GM12865 (cell line): Measurements from ENCODE around the gene EMX2.
"Not testable (repeated sequence)": the region's sequence is repeated elsewhere in the genome, so short reads cannot be mapped to it uniquely, and the experiment has no call there.

ENCODE experiments used
- DNase-seq: peaks from one replicate; pipeline ENCODE4 v3.0.0; 2010; ENCODE audit warnings: low read depth
- H3K4me3 ChIP-seq: 2 replicates; pipeline ENCODE4 v1.5.1; 2011; ENCODE audit warnings: mild to moderate bottlenecking, low read depth, low read length, control low read depth
- TF ChIP-seq, protein P1 (sequence below): IDR thresholded peaks from 2 replicates; pipeline ENCODE4 v1.5.1; 2011; ENCODE audit warnings: low read length, control low read depth, low read depth, inconsistent platforms; ENCODE audit not compliant: insufficient read depth; ENCODE audit errors: missing control alignments

The EMX2 gene

GRCh38 chr10:117574498-117575146 lies 32.1 kb downstream of the EMX2 start:
- no peak for DNase-seq
- TF ChIP-seq, protein P1, sequence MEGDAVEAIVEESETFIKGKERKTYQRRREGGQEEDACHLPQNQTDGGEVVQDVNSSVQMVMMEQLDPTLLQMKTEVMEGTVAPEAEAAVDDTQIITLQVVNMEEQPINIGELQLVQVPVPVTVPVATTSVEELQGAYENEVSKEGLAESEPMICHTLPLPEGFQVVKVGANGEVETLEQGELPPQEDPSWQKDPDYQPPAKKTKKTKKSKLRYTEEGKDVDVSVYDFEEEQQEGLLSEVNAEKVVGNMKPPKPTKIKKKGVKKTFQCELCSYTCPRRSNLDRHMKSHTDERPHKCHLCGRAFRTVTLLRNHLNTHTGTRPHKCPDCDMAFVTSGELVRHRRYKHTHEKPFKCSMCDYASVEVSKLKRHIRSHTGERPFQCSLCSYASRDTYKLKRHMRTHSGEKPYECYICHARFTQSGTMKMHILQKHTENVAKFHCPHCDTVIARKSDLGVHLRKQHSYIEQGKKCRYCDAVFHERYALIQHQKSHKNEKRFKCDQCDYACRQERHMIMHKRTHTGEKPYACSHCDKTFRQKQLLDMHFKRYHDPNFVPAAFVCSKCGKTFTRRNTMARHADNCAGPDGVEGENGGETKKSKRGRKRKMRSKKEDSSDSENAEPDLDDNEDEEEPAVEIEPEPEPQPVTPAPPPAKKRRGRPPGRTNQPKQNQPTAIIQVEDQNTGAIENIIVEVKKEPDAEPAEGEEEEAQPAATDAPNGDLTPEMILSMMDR, result no peak
- no peak overlapping the region for H3K4me3 ChIP-seq

DNA sequence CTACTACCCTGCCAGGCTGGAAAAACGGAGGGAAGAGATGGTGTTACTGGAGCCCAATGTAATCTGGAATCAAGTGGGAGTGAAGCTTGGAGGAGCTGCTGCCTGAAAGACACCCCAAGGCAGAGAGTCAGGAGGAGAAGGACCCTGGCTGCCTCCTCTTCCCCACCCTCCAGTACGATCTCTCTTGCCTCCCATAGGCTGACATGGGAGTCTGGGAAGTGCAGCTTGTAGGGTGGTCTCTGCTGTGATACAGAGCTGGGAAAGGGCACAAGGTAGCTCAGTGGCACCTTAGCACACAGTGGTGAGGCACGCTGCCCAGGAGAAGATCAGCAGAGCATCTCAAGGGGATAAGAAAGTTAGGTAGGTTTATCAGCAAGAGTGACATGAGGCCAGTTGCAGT lies 35.9 kb downstream of the EMX2 start:
- H3K4me3 ChIP-seq, result no peak overlapping the region
- TF ChIP-seq, protein P1, result no peak
- no peak for DNase-seq

- TF ChIP-seq, protein P1, result no peak
- no peak for DNase-seq
- H3K4me3 ChIP-seq, result no peak overlapping the region
Measured at GRCh38 chr10:117578999-117579590, 36.5 kb downstream of the EMX2 start.

DNA sequence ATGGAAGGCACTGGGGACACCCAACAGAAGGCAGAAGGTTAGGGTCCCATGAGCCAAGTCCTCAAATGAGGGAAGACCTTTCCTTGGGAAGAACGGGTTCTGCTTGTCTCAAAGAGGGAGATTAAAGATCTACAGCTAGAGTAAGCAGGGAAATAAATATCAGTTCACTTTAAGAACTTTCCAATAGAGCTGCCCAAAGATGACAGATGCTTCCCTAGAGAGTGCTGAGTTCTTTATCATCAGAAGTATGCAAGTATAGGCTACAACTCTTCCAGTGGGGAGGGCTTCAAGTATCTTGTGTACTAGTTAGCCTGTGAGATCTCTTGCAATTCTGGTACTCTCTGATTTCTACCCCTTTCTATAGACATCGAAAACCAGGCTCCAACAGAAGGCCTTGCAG lies 39.4 kb downstream of the EMX2 start:
- no peak for DNase-seq
- no peak overlapping the region for H3K4me3 ChIP-seq
- TF ChIP-seq, protein P1, result no peak

- not testable (repeated sequence) for H3K4me3 ChIP-seq, DNase-seq
Measured at GRCh38 chr10:117584831-117585230, 42.3 kb downstream of the EMX2 start.

GRCh38 chr10:117587036-117587435 lies 44.5 kb downstream of the EMX2 start:
- TF ChIP-seq, protein P1, result no peak
- DNase-seq, result no peak
- H3K4me3 ChIP-seq, result no peak overlapping the region

GRCh38 chr10:117590101-117590875 lies 47.7 kb downstream of the EMX2 start:
- no peak overlapping the region for H3K4me3 ChIP-seq
- TF ChIP-seq, protein P1, result no peak
- no peak for DNase-seq
